Stimulated activated CD8-positive, alpha-beta memory T cell treated with anti-CD3 and anti-CD28 coated beads, Interleukin-12 subunit alpha, Interleukin-12 subunit beta, amount 100 ng/mL, for 4 hours (primary cell): ENCODE results near the gene TAX1BP3.

ENCODE experiments used
- DNase-seq: peaks from one replicate; pipeline ENCODE4 v3.0.0-alpha.2; 2020; ENCODE audit warnings: low read depth

The TAX1BP3 gene

GRCh38 chr17:3626831-3627768, 41.3 kb downstream of the TAX1BP3 start:
- DNase-seq = no peak

DNA sequence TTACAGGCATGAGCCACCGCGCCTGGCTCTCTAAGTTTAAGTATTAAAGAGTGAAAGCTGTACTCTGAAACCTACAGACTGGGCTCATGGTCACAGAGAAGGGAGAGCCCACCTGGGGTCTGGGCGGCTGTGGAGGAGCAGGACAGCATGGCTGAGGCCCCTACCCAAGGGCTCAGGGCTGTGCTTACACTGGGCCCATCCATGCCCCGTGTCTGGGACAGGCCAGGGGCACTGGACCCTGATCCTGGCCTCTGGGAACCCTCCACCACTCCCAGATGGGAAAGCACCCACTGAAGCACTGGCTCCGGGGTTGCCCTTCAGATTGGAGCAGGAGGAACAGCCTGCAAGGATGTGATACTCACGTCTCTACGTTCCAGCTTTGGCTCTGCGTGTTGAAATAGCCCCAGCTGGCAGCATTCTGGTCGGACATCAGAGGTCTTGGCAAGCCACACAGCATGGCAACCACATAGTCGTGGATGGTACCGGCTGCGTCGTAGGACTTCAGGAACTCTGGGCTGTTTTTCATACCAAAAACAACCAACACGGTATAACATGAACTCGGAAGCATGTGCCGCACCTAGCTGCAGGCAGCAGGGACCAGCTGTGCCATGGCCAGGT, 45.3 kb downstream of the TAX1BP3 start:
- DNase-seq = no peak

GRCh38 chr17:3621146-3621720, 47.1 kb downstream of the TAX1BP3 start:
- no peak for DNase-seq

- DNase-seq = no peak
These were observed 53.1 kb downstream of the TAX1BP3 start for GRCh38 chr17:3615160-3615870.

- DNase-seq = no peak
These were observed 55.3 kb downstream of the TAX1BP3 start for GRCh38 chr17:3613124-3613523.
